Kasumi-1 (cell line): ENCODE results near the gene PHGDH.
A peak's percentile ranks its signal among the peaks of the same experiment; 100 is the strongest.
"Not testable (repeated sequence)": the region's sequence is repeated elsewhere in the genome, so short reads cannot be mapped to it uniquely, and the experiment has no call there.

Experiments
- DNase-seq, 2 experiments: peaks; one replicate each; lab custom pipeline; 2025; lab: John Stamatoyannopoulos, UW

The PHGDH gene

DNA sequence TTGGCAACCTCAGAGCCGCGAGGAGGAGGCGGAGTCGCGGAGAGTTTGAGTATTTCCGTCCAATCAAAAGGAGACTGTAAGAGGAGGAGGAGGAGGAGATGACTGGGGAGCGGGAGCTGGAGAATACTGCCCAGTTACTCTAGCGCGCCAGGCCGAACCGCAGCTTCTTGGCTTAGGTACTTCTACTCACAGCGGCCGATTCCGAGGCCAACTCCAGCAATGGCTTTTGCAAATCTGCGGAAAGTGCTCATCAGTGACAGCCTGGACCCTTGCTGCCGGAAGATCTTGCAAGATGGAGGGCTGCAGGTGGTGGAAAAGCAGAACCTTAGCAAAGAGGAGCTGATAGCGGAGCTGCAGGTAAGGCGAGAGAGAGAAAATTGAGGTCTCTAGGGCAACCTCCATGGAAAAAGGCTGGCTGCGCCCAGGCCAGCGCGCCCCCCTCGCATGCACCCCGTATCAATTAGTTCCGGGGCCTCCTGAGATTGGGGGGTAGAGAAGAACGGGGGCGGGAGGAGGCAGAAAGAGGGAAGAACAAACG is at the start of gene PHGDH:
Gene PHGDH, plus strand, starts transcription at position 131 of the 538 bp plus-strand sequence. Its CDS starts 89 bp downstream, at position 220.
- DNase-seq, result peak; percentile 91 to 92

GRCh38 chr1:119662034-119662437 is 49.7 kb upstream of the PHGDH start:
- no peak for DNase-seq

- no peak for DNase-seq
Observed at GRCh38 chr1:119664067-119664466, 47.7 kb upstream of the PHGDH start.

DNA sequence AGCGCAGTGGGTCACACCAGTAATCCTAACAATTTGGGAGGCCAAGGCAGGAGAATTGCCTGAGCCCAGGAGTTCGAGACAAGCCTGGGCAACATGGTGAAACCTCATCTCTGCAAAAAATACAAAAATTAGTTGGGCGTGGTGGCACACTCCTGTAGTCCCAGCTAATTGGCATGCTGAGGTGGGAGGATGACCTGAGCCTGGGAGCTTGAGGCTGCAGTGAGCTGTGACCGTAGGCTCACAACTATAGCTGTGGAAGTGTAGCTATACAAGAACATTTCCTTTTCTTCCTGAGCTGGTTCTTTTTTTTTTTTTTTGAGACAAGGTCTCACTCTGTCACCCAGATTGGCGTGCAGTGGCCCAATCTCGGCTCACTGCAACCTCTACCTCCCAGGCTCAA is 44.6 kb upstream of the PHGDH start:
- DNase-seq, result no peak

DNA sequence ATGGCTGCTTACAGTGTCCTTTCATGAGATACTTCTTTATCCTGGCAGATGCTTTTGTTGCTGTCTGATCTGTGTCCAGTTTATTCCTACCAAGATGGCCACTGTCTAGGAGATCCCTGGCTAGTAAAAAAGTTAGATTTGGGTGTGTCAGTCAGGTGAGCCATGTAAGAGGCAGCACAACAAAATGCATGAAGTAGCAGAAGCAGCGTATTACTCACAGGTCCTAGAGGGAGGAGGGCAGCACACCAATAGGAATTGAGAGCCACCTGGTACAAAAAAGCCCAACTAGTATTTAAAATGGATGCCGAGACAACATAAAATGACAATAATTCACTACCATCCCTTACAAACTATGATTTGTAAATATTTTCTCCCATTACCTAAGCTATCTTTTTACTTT is 40.8 kb upstream of the PHGDH start:
- DNase-seq, result no peak

DNA sequence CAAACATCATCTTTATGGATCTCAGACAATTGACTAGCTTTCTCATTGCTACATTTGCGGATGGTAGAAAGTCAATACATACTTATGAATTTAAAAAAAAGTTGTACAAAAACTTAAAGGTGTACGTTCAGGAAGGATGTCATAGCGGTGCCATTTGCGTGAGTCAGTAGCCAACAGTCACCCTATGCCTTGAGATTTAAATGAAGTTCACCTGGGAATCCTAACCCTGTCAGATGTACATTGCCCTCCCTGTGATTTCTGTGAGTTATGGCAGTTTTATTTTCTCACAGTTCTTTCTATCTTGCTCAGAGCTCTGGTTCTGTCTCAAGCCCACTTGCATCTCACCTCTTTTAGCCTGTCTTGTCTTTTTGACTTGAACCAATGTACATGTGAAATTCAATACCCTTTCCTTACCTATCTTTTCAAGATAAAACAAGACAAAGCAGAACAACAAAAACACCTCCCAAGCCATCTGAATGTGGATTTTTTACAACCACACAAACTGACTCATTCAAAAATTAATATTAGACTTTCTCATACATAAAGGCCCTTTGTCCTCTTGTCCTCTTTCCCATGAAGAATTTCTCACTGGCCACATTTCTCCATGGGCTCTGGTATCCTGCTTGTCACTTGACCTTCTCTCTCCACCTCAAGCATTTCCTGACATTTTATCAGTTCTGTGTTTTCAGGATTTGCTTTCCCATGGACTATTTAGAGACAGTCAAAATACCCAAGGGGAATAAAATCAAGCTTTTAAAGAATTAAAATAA is 38.4 kb upstream of the PHGDH start:
- DNase-seq, result no peak

GRCh38 chr1:119674111-119674526 is 37.6 kb upstream of the PHGDH start:
- DNase-seq, result no peak

- no peak for DNase-seq
Observed at GRCh38 chr1:119674835-119675289, 36.9 kb upstream of the PHGDH start.

- peak; percentile 78 to 86 for DNase-seq
Observed at GRCh38 chr1:119675349-119676345, 36.1 kb upstream of the PHGDH start.

DNA sequence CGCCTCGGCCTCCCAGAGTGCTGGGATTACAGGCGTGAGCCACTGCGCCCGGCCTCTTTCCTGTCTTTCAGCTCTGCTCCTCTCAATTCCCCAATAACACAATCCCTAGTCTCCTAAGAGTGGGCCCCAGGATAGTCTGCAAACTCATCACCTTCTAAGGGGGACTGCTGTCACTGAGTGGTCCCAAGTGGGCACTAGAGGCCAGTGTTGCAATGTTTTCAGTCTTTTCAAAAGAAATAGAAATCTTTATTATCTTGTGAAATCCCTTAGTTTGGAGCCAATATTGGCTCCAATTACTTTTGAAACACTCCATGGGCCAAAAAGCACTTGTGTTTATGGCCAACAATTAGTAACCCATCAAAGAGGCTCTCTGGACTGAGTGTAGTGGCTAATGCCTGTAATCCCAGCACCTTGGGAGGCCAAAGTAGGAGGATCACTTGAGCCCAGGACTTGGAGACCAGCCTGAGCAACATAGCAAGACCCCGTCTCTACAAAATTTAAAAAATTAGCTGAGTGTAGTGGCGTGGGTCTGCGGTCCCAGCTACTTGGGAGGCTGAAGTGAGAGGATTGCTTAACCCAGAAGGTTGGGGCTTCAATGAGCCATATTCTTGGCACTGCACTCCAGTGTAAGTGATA is 35.0 kb upstream of the PHGDH start:
- DNase-seq, result no peak

DNA sequence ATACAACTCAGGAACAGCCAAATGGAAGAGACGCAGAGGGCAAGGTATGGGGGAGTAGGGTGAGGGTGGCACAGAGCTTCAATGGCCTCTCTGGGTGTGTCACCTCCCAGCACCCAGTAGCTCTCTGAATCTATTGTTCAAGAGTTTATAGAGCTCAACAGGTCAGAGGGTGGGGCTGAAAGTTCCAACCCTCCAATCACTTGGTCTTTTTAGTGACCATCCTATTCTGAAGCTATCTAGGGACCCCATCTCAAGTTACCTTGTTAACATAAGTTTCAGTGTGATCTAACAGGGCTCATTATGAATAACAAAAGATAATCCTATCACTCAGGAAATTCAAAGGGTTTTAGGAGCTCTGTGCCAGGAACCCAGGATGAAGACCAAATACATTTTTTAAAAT is 32.5 kb upstream of the PHGDH start:
- no peak for DNase-seq

GRCh38 chr1:119680193-119680592 is 31.5 kb upstream of the PHGDH start:
- no peak for DNase-seq

- DNase-seq, result no peak
Observed at GRCh38 chr1:119680723-119681122, 31.0 kb upstream of the PHGDH start.

- no peak for DNase-seq
Observed at GRCh38 chr1:119681560-119681959, 30.2 kb upstream of the PHGDH start.

GRCh38 chr1:119682141-119682540 is 29.6 kb upstream of the PHGDH start:
- DNase-seq, result no peak

- DNase-seq, result no peak
Observed at GRCh38 chr1:119683893-119684292, 27.8 kb upstream of the PHGDH start.

DNA sequence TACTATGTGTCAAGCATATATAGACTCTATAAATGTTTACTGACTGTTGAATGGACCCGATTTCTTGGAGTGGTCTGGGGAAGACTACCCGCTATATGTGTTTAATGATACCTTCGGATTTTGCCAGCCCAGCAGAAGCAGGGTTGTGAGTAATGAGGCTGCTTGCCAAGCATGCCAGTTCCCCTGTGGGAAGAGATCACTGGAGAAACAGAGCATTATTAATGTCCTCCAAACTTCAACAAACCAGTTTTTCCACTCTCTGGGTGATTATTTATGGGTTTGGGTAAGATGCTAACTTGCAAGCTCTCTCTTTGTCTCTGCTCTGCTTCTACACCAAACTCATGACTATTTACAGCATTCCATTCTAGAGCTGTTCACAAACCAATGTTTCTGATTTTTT is 25.1 kb upstream of the PHGDH start:
- no peak for DNase-seq

DNA sequence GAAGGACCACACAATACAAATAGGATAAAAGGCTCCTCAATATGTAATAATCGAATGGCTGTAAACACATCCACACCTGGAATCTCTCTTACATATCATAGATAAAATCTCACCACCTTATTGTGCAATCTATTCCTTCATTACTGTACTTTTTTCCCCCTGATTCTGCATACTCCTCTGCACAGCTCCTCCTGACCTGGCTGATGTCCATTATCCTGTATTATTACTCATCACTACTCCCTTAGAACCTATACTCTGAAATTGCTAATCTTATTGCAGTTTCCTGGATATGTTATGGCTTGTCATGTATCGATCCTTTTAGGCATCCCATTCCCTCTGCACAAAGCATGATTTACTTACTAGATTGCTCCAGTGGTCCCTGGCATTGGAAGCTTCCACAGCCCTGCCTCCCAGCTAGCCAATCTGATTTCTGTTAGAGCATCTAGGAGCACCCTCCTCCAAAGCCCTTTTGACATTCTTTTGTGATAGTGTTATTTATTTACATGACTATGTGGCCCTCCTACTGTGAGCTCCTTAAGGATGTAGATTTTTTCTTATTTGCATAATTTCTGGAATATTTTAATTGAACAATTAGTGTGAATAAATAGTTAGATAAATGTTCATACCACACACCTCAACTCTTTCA is 24.2 kb upstream of the PHGDH start:
- DNase-seq, result no peak

DNA sequence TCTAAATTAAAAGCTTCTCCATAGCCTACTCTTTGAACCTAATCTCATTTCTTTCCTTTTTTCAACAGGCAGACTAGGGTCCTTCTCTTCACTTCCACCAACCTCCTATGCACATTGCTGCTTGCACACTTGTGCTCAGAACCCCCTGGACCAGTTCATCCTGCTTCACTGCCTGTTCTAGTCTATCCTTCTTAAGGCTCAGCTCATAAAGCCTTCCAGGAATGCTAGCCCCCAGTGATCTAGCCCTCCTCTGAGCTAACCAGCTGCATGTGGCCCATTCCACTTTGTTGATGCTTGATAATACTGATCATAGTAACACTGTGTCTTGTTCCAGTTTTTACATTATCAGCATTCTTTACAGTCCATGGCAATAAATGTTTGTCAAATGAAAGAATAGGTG is 22.9 kb upstream of the PHGDH start:
- no peak for DNase-seq

GRCh38 chr1:119689511-119689910 is 22.2 kb upstream of the PHGDH start:
- no peak for DNase-seq

DNA sequence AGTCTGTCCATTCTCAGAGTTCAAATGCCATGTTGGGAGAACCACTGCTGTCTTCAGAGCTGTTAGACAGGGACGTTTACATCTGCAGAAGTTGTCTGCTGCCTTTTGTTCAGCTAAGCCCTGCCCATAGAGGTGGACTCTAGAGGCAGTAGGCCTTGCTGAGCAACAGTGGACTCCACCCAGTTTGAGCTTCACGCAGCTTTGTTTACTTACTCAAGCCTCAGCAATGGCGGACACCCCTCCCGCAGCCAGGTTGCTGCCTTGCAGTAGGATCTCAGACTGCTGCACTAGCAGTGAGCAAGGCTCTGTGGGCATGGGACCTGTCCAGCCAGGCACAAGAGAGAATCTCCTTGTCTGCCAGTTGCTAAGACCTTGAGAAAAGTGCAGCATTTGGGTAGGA is 14.9 kb upstream of the PHGDH start:
- not testable (repeated sequence) for DNase-seq

DNA sequence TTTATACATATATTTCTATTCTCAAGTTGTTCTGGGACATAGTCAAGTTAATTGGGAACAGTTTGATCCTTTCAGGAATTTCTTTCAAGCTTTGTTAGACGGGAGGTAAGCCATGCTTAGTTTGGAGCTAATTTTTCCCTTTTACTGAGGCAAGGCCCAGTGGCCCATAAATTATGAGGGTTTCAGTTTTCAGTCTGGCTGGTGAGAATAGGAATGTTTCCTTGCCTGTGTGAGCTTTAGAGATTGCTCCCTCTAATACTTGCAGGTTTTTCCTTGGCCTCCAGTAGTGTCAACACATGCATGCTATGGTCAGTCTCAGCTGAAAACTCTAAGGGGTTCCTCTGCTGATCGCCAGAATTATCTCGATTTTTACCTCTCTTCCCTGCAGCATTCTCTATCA is 14.1 kb upstream of the PHGDH start:
- no peak for DNase-seq
